Effector memory CD8-positive, alpha-beta T cell (primary cell): ENCODE data around the gene DNMT3A.

ENCODE experiments used
- ATAC-seq: fragments of 150-1000 bp; cut with Tn5 transposase; replicated peaks from 2 replicates; pipeline ENCODE4 v1.10.0; 2021; ENCODE audit warnings: mild to moderate bottlenecking, moderate library complexity
- DNase-seq, 3 experiments: peaks; one replicate each; pipeline ENCODE4 v3.0.0; 2021
- H3K27ac Mint-ChIP-seq, 2 donors: one replicate each; pipeline ENCODE4 v1.8.0; 2022; ENCODE audit warnings: mild to moderate bottlenecking in 2 of 2, mixed read lengths in 2 of 2, moderate library complexity in 2 of 2
- H3K27me3 Mint-ChIP-seq, 2 donors: one replicate each; pipeline ENCODE4 v1.8.0; 2022; ENCODE audit warnings: mixed read lengths in 2 of 2
- H3K36me3 Mint-ChIP-seq: one replicate; pipeline ENCODE4 v1.8.0; 2022; ENCODE audit warnings: mild to moderate bottlenecking, moderate library complexity, mixed read lengths; ENCODE audit not compliant: insufficient read depth
- H3K4me1 Mint-ChIP-seq, 2 donors: one replicate each; pipeline ENCODE4 v1.8.0; 2022; ENCODE audit warnings: low read depth in 2 of 2, mixed read lengths in 2 of 2
- H3K4me3 Mint-ChIP-seq, 2 donors: one replicate each; pipeline ENCODE4 v1.8.0; 2022; ENCODE audit warnings: mild to moderate bottlenecking in 2 of 2, mixed read lengths in 2 of 2, moderate library complexity in 2 of 2
- H3K9me3 Mint-ChIP-seq, 2 donors: one replicate each; pipeline ENCODE4 v1.8.0; 2022; ENCODE audit warnings: mixed read lengths in 2 of 2

Gene DNMT3A

DNA sequence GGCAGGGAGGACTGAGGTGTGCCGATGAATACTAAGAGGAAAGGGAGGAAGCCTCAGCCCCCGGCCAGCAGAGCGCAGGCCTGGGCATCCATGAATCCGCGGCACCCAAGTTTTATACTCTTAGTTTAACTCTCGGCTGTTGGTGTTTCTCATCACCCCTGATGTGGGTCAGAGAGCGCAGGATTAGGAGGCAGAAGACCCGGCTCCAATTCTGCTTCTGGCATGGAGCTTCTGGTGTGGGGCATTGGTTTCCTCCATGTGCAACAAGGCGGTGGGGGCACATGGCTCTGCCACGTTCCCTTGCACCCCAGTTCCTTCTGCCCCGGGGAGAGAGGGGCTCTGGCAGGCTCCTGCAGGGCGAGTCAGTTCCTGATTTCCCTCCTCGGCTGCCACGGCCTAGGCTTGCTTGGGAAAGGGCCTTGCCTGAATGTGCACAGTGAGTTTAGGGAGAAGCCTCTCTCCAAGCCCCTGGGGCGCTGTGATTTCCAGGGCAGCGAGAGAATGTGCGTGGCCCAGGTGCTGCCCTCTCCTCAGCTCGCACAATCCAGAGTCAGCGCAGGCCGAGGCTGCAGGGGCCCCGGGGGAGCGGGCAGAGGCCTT, 36.2 kb upstream of the DNMT3A start:
- H3K36me3 Mint-ChIP-seq: peaks cover 25% of the 10 kb centered on the region
- DNase-seq: no peak

DNA sequence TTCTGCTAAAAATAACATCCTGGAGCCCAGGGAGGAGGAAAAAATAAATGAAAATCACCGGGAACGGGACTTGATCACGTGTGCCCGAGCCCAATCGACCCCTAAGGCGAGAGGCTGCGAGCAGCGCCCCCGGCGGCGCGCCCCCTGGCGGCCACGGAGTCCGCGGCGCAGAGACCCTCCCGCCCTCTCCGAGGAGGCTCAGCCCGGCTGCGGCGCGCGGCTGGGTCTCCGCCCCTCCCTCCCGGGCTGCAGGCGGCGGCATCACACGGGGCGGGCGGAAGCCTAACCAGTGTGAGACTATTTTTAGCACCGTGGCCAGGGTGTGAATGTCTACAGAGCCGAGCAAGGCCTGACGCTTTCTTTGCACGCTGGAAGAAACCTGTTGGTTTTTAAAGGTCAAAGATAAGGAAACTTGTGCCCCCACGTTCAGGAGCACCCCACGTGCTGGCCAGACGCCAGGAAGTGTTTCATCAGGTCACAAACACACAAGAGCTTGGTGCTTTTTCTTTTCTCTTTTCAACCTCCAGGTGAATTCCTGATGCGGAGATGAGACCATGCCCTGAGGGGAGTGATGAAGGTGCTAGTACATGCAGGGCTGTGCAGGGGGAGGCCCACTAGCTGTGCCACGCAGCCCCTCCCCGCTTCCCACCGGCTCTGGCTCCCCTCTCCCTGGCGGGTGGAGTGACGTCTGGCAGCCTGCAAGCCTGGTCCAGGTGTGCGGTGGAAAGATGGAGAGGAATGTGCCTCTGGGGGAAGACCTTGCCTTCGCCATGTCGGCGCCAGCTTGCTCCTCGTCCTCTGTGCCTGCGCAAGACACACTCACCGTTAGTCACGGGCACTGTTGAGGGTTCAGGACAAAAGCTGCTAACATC, 35.3 kb upstream of the DNMT3A start:
- Mint-ChIP-seq H3K36me3 (peaks cover 25% of the 10 kb centered on the region), H3K4me1 (peaks cover 17 to 27% of the 10 kb centered on the region in 2 donors), H3K27me3 (no peaks in the 10 kb centered on the region), H3K9me3 (no peaks in the 10 kb centered on the region), H3K27ac (peak overlapping the region; percentile 88 to 92), H3K4me3 (peak overlapping the region; percentile 84 to 85)
- DNase-seq: peak; percentile 90 to 93 (median 90)
- ATAC-seq: peak; percentile 97

More for the DNA sequence above, 36.2 kb upstream of the DNMT3A start:
- Mint-ChIP-seq H3K9me3 (no peaks in the 10 kb centered on the region), H3K27ac (peak overlapping the region in 1 of 2 donors; percentile 92), H3K4me1 (peaks cover 20 to 28% of the 10 kb centered on the region in 2 donors), H3K27me3 (no peaks in the 10 kb centered on the region), H3K4me3 (peak overlapping the region; percentile 84 to 85)
- no peak for ATAC-seq

DNA sequence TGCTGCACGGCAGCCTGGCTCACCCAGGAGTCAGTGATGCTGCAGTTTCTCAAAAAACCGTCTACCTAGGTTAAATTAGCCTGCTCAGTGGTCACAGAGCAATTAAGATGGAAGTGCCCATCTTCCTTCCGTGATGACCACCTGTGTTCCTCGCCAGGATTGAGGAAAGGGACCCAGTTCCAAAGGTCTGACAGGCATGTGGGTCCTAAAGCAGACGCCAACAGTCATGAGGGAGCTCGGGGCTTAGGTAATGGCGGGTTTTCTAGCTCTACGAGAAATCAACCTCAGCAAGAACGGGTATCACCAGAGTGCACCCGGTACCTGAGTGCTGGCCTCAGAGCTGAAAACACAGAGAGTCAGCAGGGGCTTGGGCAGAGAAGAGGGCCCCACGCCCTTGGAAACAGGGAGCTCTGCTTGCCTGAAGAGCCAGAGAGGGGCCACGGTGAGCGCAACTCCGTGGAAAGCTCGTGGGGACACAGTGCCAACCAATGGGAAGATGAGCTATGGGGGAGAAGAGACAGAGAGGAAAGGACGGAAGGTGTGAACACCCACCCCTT, 34.3 kb upstream of the DNMT3A start:
- ATAC-seq (no peak), DNase-seq (no peak)
- Mint-ChIP-seq H3K27ac (peak overlapping the region; percentile 28 to 47), H3K9me3 (no peaks in the 10 kb centered on the region), H3K4me3 (peak overlapping the region in 1 of 2 donors; percentile 46), H3K27me3 (no peaks in the 10 kb centered on the region), H3K36me3 (peaks cover 23% of the 10 kb centered on the region), H3K4me1 (peaks cover 17 to 26% of the 10 kb centered on the region in 2 donors)

DNA sequence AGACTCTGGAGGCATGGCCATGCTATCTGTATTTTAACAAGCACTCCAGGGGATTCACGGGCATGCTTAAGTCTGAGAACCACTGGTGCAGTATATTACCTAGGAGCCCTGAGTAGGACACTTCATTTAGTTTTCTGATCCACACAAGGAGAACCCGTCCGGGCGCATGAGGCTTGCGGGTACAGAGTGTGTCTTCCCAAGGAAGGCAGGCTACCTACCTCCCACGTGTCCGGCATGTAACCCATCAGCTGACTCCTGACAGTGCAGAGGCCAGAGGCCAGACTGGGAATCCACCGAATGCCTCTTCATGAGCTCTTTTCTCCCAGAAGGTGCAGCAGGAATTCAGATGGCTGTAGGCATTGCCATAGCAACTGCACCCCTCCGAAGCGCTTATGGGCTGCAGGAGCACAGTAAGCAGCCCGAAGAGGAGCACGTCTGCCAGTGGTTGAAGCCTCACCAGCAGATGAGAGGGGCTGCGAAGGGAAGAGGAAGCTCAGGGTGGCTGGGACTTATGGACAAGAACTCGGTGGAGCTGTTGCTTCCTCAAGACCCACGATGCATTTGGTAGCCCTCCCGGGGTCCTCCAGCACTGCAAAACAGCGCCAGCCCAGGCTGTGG, 33.8 kb upstream of the DNMT3A start:
- Mint-ChIP-seq H3K27ac (no peak overlapping the region), H3K27me3 (no peaks in the 10 kb centered on the region), H3K9me3 (no peaks in the 10 kb centered on the region), H3K4me3 (no peak overlapping the region), H3K4me1 (peaks cover 20 to 26% of the 10 kb centered on the region in 2 donors), H3K36me3 (peaks cover 22% of the 10 kb centered on the region)
- DNase-seq (no peak), ATAC-seq (no peak)

DNA sequence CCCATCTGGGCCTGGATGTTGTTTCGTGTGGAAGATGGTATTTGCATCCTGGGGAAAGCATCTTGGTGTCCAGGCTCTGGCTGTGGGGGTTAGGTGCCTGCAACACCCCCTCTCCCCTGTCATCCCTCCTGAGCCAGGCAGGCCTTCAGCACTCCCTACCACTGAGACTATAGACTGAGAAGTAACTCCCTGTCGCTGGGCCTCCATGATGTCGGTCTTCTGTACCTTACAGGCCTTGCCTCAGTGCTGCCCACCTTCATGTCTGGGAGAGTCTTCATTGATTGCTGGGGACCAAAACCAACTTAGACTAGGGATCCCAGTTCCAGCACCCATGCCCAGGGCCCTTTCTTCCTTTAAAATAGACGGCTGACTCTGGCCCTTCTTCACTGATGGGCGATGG, 33.1 kb upstream of the DNMT3A start:
- H3K4me3 Mint-ChIP-seq: no peak overlapping the region
- H3K4me1 Mint-ChIP-seq: peaks cover 23 to 26% of the 10 kb centered on the region in 2 donors
- no peaks in the 10 kb centered on the region for H3K27me3 Mint-ChIP-seq
- ATAC-seq (no peak), DNase-seq (no peak)
- no peaks in the 10 kb centered on the region for H3K9me3 Mint-ChIP-seq
- H3K36me3 Mint-ChIP-seq: peaks cover 22% of the 10 kb centered on the region
- no peak overlapping the region for H3K27ac Mint-ChIP-seq

DNA sequence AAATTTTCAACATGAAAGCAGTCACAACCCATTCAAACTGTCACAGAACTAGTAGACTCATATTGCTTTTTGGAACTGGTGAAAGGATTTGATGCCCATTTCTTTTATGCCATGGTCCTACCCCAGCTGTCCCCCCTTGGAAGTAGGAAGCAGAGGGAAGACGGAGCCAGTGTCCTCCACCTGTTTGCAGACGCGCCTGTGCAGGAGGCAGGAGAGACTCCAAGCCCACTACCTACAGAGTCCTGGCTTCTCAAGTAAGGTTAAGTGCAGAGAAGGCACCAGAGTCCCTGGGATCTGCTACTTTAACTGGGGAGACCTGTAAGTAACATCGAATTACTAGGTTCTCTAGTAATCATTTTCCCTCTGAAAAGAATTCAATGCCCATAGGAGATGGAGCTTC, 32.7 kb upstream of the DNMT3A start:
- DNase-seq: no peak
- H3K36me3 Mint-ChIP-seq: peaks cover 22% of the 10 kb centered on the region
- H3K27me3 Mint-ChIP-seq: no peaks in the 10 kb centered on the region
- H3K4me3 Mint-ChIP-seq: no peak overlapping the region
- no peaks in the 10 kb centered on the region for H3K9me3 Mint-ChIP-seq
- peaks cover 23 to 26% of the 10 kb centered on the region in 2 donors for H3K4me1 Mint-ChIP-seq
- no peak for ATAC-seq
- no peak overlapping the region for H3K27ac Mint-ChIP-seq

DNA sequence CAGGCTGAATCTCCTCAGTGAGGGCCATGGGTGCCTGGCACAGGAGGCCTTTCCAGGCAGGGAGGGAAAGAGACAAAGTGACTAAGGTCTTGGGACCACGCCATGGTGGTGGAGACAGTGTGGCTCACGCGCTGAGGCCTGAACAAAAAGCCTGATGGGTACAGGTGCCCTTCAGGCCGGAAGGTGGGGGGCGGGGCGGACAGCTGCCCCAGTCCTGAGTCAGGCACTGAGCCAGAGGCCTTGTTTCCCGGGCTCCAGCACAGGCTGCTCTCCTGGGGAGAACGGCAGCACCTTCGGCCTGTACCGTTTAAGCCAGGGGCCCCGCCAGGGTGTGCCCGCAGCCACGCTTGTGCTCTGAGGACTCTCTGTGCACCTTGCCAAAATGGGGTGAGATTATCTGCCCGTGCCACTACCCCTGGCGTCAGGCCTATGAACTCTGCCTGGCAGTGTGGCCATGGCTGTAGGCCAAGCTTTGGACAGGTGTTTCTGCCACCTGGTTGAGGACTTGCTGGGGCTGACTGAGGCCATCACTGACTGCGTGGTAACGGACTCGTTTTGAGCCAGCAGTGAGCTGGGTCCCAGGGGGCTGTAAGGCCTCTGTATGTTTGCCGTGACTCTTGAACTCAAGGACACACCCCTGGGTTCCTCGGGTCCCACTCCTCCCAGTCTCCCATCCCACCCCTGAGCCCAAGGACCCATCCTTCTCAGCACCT, 31.7 kb upstream of the DNMT3A start:
- H3K36me3 Mint-ChIP-seq: peaks cover 21% of the 10 kb centered on the region
- peaks cover 21 to 23% of the 10 kb centered on the region in 2 donors for H3K4me1 Mint-ChIP-seq
- no peak for ATAC-seq
- no peaks in the 10 kb centered on the region for H3K27me3 Mint-ChIP-seq
- H3K9me3 Mint-ChIP-seq: no peaks in the 10 kb centered on the region
- DNase-seq: no peak
- H3K4me3 Mint-ChIP-seq: no peak overlapping the region
- H3K27ac Mint-ChIP-seq: no peak overlapping the region

DNA sequence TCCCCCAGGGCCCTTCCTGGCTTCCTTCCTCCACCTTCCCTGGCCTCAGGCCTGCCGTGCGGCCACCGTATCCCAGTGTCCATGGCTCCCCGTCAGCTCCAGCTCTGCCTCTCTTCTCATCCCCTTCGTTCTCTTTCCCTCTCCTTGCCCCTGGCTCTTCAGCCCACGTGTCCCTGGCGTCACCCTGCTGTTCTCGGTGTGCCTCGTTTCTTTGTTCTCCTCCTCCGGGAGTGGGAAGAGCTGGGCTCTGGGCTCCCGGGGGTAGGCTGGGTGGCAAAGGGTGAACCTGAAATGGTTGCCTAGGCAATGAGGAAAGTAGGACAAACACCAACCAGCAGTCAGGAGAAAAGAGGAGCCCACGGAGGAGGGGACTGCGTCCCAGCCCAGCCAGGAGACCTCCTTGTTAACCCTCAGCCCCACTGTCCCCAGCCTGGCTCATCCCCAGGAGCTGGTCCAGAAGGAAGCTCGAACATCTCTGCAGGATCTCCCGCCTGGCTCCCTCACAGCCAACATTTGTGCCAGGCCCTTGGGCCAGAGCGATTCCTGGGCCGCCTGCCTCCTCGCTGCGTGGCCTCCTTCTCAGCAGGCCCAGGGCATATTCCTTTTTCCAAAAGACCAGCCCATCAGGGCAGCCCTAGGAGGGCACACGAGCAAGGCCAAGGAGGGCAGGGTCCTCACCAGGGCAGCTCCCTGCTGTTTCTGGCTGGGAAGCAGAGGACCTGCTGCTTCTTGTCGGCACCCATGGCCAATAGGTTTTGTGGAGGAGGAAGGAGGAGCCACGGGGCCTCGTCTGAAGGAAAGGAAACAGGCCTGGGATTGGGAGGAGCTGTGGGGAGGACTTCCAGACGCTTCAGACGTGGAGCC, 30.9 kb upstream of the DNMT3A start:
- Mint-ChIP-seq H3K4me1 (peaks cover 14 to 19% of the 10 kb centered on the region in 2 donors), H3K36me3 (peaks cover 17% of the 10 kb centered on the region), H3K9me3 (no peaks in the 10 kb centered on the region), H3K27me3 (no peaks in the 10 kb centered on the region), H3K4me3 (no peak overlapping the region), H3K27ac (no peak overlapping the region)
- DNase-seq (no peak), ATAC-seq (no peak)

DNA sequence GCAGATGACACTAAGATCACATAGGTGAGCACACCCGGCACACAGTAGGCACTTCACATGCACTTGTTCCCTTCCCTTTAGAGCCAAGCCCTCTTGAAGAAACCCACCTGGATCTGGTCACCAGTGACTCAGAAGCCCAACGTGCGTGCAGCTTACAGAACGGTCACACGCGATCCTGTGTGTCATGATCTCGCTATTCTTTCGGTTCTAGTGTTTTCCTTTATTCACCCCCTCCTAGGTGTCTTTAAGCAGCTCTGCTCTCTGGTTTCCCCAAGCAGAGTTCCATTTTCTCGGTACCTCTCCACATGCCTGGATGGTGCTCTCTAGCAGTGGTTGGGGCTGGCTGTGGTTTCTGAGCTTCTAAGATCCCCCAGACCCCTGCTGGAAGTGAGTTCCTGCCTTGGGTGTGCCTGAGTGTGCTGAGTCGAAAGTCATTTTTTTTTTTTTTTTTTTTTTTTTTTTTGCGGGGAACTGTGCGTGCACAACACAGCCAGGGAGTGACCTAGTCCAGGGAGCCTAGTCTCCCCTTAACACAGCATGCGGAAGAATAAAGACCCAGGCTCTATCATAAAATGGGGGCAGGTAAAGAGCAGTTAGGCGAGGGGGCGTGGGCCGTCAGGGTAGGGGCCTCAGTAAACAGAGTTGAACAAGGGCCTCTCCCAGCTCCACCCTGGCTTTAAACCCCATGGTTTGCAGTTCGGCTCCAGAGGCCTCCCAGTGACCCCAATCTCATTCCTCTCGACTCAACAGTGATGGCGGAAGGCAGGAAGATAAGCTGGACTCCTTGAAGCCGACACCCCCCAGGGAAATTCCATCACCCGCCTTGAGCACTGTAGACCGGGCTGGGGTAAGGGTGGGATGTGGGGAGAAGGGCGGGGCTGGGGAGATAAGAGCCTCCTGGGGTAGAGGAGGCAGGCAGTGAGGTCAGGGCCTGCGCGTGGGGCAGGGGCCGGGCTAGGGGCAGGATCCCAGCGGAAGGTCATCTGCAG, 29.8 kb upstream of the DNMT3A start:
- Mint-ChIP-seq H3K27ac (no peak overlapping the region), H3K27me3 (no peaks in the 10 kb centered on the region), H3K9me3 (no peaks in the 10 kb centered on the region), H3K4me1 (peaks cover 6 to 11% of the 10 kb centered on the region in 2 donors), H3K36me3 (peaks cover 14% of the 10 kb centered on the region), H3K4me3 (no peak overlapping the region)
- DNase-seq (no peak), ATAC-seq (no peak)

DNA sequence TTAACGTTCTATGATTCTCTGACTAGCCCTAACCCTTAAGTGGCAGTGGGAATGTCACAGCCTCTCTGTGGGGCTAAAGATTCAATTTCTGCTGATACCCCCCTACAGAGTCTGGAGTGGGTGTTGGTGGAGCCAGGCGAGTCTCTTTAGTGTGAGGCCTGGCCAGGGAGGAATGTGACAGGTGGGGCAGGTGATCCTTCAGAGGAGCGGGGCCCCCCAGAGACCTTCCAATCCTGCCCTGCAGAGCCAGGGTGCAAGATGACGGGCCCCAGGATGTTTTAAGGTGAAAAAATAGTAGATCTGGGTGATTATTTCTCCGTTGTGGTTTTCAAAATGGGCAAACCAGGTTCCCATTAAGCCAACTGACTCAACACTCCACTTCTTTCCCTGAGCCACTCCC, 28.2 kb upstream of the DNMT3A start:
- H3K27ac Mint-ChIP-seq: peak overlapping the region in 1 of 2 donors; percentile 54
- no peak for DNase-seq

DNA sequence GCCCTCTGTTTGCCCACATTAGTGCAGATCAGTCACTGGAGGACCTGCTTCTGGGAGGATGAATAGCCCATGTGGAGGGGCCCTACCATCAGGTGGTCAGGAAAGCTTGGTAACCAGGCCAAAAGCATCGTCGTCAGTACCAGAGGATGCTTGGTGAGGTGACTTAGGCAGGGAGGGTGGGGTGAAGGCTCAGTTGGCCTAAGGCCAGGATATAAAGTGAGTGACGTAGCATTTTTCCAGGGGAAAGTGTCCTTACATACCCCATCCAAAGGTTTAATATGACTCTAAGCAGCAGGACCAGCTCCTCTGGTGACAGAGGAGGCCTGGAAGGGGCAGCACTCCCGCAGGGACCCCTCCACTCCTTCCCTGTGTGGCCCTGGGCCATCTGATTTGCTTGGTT, 27.7 kb upstream of the DNMT3A start:
- peaks cover 8% of the 10 kb centered on the region for H3K36me3 Mint-ChIP-seq
- DNase-seq: no peak
- no peaks in the 10 kb centered on the region for H3K27me3 Mint-ChIP-seq
- no peak overlapping the region for H3K4me3 Mint-ChIP-seq
- H3K4me1 Mint-ChIP-seq: peaks cover 0 to 15% of the 10 kb centered on the region in 2 donors
- H3K9me3 Mint-ChIP-seq: no peaks in the 10 kb centered on the region
- ATAC-seq: no peak
- no peak overlapping the region for H3K27ac Mint-ChIP-seq

More for the DNA sequence above, 28.2 kb upstream of the DNMT3A start:
- Mint-ChIP-seq H3K9me3 (no peaks in the 10 kb centered on the region), H3K4me1 (peaks cover 0 to 11% of the 10 kb centered on the region in 2 donors), H3K27me3 (no peaks in the 10 kb centered on the region), H3K36me3 (peaks cover 8% of the 10 kb centered on the region), H3K4me3 (no peak overlapping the region)
- ATAC-seq: no peak
